ENCODE results near the gene GALR2.
"Not testable (repeated sequence)": the region's sequence is repeated elsewhere in the genome, so short reads cannot be mapped to it uniquely, and the experiment has no call there.

Gene GALR2

GRCh38 chr17:76056882-76057281, 17.7 kb upstream of the GALR2 start:
- H3K9me3 ChIP-seq (ENCODE audit: control insufficient read depth, low read length): no peaks in the 10 kb centered on the region
- H3K79me2 ChIP-seq: peaks cover 12% of the 10 kb centered on the region
- H3K27me3 ChIP-seq (ENCODE audit: control insufficient read depth, insufficient read depth, low read length): no peaks in the 10 kb centered on the region
- H3K9ac ChIP-seq: no peak overlapping the region
- H3K4me1 ChIP-seq: no peaks in the 10 kb centered on the region
- no peaks in the 10 kb centered on the region for H3K36me3 ChIP-seq (ENCODE audit: control insufficient read depth, insufficient read depth, low read length)
- no peak overlapping the region for H3K27ac ChIP-seq
- no peak overlapping the region for H3K4me3 ChIP-seq (ENCODE audit: low read depth, low read length)
- no peak overlapping the region for H2AFZ ChIP-seq
- no peak overlapping the region for H3K4me2 ChIP-seq (ENCODE audit: low read length)
- no peak for TF ChIP-seq CTCF (IDR thresholded peaks at IDR 0.05)

GRCh38 chr17:76058264-76058663, 16.3 kb upstream of the GALR2 start:
- not testable (repeated sequence) for H3K4me2 ChIP-seq (ENCODE audit: low read length); H3K4me3 ChIP-seq (ENCODE audit: low read depth, low read length); H3K27me3 ChIP-seq (ENCODE audit: control insufficient read depth, insufficient read depth, low read length); H3K9ac ChIP-seq; H3K9me3 ChIP-seq (ENCODE audit: control insufficient read depth, low read length); H2AFZ ChIP-seq; H3K4me1 ChIP-seq; H3K36me3 ChIP-seq (ENCODE audit: control insufficient read depth, insufficient read depth, low read length); H3K27ac ChIP-seq
- peaks cover 12% of the 10 kb centered on the region for H3K79me2 ChIP-seq

GRCh38 chr17:76063875-76064546, 10.6 kb upstream of the GALR2 start:
- TF ChIP-seq CTCF (IDR thresholded peaks at IDR 0.05): no peak
- Histone ChIP-seq H3K4me3 (ENCODE audit: low read depth, low read length) (no peak overlapping the region), H3K36me3 (ENCODE audit: control insufficient read depth, insufficient read depth, low read length) (no peaks in the 10 kb centered on the region), H3K9me3 (ENCODE audit: control insufficient read depth, low read length) (no peaks in the 10 kb centered on the region), H3K79me2 (no peaks in the 10 kb centered on the region), H3K4me1 (no peaks in the 10 kb centered on the region), H3K27ac (no peak overlapping the region), H3K4me2 (ENCODE audit: low read length) (no peak overlapping the region), H3K9ac (no peak overlapping the region), H2AFZ (no peak overlapping the region), H3K27me3 (ENCODE audit: control insufficient read depth, insufficient read depth, low read length) (no peaks in the 10 kb centered on the region)

- Histone ChIP-seq H3K9ac (no peak overlapping the region), H3K27me3 (ENCODE audit: control insufficient read depth, insufficient read depth, low read length) (no peaks in the 10 kb centered on the region), H3K9me3 (ENCODE audit: control insufficient read depth, low read length) (no peaks in the 10 kb centered on the region), H3K4me1 (peaks cover 5% of the 10 kb centered on the region), H3K36me3 (ENCODE audit: control insufficient read depth, insufficient read depth, low read length) (no peaks in the 10 kb centered on the region), H3K79me2 (peaks cover 5% of the 10 kb centered on the region), H3K27ac (no peak overlapping the region), H3K4me2 (ENCODE audit: low read length) (no peak overlapping the region), H3K4me3 (ENCODE audit: low read depth, low read length) (no peak overlapping the region), H2AFZ (no peak overlapping the region)
- TF ChIP-seq CTCF (IDR thresholded peaks at IDR 0.05): no peak
Measured at GRCh38 chr17:76065775-76066174, 8.8 kb upstream of the GALR2 start.

GRCh38 chr17:76071531-76072147, 2.9 kb upstream of the GALR2 start:
- Histone ChIP-seq H3K27ac (no peak overlapping the region), H3K4me2 (ENCODE audit: low read length) (peak overlapping the region; percentile 99), H3K9me3 (ENCODE audit: control insufficient read depth, low read length) (no peaks in the 10 kb centered on the region), H3K4me3 (ENCODE audit: low read depth, low read length) (peak overlapping the region; percentile 89), H3K79me2 (peaks cover 15% of the 10 kb centered on the region), H3K9ac (peak overlapping the region; percentile 37), H2AFZ (peak overlapping the region; percentile 100), H3K4me1 (peaks cover 22% of the 10 kb centered on the region), H3K27me3 (ENCODE audit: control insufficient read depth, insufficient read depth, low read length) (peaks cover 3% of the 10 kb centered on the region), H3K36me3 (ENCODE audit: control insufficient read depth, insufficient read depth, low read length) (no peaks in the 10 kb centered on the region)
- no peak for TF ChIP-seq CTCF (IDR thresholded peaks at IDR 0.05)

Data from parathyroid adenoma (tissue), 2 donors.